Measurements from ENCODE around the gene CDS1. TPM values are rescaled to one million over a fixed set of nuclear protein-coding genes. Genes with fewer than 3 reads are reported as not detected.
"Not testable (repeated sequence)": the region's sequence is repeated elsewhere in the genome, so short reads cannot be mapped to it uniquely, and the experiment has no call there.

Gene CDS1
- total RNA-seq: 10 to 100 TPM; 47.1 to 48.3 TPM
- long read RNA-seq, full-length matches to known transcripts: 73 of 92 reads
- long read RNA-seq, partial matches to known transcripts: 2 of 92 reads
- long read RNA-seq, other reads (novel, unspliced or antisense): 17 of 92 reads

DNA sequence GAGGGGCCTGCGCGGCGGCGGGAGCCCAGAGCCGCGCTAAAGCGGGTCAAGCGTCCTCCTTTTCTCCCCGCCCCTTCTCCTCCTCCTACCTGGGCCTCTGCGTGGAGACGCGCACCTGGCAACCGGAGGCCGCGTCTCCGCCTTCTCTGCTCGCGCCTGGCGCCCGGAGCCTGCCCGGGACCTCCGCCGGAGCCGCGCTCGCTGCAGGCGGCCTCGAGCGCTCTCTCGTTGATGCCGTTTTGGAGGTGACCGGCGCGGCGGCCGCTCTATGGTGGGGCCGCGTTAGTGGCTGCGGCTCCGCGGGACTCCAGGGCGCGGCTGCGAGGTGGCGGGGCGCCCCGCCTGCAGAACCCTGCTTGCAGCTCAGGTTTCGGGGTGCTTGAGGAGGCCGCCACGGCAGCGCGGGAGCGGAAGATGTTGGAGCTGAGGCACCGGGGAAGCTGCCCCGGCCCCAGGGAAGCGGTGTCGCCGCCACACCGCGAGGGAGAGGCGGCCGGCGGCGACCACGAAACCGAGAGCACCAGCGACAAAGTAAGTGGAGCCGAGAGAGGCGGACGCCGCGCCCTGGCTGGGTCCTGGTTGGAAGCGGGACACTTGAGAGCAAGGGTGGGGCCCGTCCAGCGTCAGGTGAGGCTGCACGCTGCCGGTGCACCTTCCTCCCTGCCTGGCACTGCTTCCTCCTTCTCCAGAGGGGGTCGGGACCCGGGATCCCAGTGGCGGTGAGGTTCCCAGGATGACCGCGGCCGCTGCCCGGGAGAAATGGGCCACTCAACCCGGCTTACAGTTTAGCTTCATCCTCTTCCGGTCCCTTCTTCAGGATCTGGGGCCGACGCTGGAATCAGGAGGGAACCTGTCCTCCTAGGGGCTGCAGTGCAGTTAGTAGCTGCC, at the start of gene CDS1:
Gene CDS1 (plus strand): TSS at position 140 of the 888 bp plus-strand sequence. CDS start 275 bp downstream, at position 415.
- intact Hi-C loops (cut with DNase I, micrococcal nuclease): no loop called here
- DNase-seq: peak; percentile 81 to 88
- peak; percentile 76 for ATAC-seq

DNA sequence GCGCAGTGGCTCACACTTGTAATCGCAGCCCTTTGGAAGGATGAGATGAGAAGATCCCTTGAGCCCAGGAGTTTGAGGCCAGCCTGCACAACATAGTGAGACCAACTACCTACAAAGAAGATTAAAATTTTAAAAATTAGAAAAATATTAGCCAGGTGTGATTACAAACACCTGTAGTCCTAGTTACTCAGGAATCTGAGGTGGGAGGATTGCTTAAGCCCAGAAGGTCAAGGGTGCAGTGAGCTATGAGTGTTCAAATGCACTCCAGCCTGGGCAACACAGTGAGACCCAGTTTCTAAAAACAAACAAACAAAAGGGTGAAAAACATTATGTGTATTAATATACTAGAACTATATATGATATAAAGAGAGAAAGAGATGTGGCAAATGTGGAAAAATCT, 47.0 kb upstream of the CDS1 start:
- DNase-seq (no peak), ATAC-seq (no peak)
- intact Hi-C loops (cut with DNase I, micrococcal nuclease): no loop called here

DNA sequence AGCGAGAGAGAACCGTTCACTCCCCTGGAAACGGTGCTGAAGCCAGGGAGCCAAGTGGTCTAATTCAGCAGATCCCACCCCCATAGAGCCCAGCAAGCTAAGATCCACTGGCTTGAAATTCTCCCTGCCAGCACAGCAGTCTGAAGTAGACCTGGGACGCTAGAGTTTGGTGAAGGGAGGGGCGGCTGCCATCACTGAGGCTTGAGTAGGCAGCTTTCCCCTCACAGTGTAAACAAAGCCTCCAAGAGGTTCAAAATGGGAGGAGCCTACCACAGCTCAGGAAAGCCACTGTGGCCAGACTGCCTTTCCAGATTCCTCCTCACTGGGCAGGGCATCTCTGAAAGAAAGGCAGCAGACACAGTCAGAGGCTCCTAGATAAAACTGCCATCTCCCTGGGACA, 37.8 kb upstream of the CDS1 start:
- no peak for ATAC-seq
- DNase-seq: no peak
- intact Hi-C loops (cut with DNase I, micrococcal nuclease): no loop called here

DNA sequence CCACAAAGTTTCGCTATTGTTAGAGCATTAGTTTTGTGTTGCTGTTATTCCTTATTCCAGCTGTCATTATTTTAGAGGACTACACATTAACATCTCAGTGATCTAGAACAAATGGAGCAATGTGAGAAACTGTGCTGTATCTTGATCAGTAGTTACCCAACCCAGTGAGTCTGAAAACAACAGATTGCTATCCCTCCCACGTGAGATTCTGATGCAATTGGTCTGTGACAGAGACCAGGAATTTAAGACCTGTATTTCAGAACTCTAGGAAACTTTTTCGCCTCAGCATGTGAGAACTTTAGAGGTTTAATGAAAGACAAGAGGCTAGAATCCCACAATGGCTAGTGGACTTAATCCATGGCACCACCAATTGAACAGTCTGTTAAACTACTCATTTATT, 35.7 kb upstream of the CDS1 start:
- DNase-seq (no peak), ATAC-seq (no peak)
- intact Hi-C loops (cut with DNase I, micrococcal nuclease): no loop called here

DNA sequence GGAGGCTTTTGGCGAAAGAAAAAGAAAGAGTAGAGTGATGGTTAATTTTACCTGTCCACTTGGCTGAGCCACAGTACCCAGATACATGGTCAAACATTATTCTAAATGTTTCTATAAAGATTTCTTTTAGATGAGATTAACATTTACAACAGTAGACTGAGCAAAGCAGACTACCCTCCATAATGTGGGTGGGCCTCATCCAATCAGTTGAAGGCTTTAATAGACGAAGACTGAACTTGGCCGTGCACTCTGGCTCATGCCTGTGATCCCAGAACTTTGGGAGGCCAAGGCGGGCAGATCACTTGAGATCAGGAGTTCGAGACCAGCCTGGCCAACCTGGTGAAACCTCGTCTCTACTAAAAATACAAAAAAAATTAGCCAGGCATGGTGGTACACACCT, 33.7 kb upstream of the CDS1 start:
- ATAC-seq; intact Hi-C loops (cut with DNase I, micrococcal nuclease); DNase-seq: not testable (repeated sequence)

DNA sequence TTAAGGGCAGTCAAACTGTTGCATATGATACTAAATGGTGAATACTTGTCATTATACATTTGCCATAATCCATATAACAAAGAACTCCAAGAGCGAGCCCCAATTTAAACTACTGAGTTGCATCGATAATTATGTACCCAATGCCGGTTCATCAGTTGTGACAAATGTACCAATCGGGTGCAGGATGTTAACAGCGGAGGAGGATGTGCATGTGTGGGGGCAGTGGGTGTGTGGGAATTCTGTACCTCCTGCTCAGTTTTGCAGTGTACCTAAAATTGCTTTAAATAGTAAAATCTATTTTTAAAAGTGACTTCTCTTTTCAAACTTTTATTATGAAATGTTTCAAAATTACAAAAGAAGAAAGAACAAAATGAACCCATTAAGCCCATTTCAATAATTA, 20.8 kb upstream of the CDS1 start:
- ATAC-seq (no peak), DNase-seq (no peak)
- intact Hi-C loops (cut with DNase I, micrococcal nuclease): no loop called here

DNA sequence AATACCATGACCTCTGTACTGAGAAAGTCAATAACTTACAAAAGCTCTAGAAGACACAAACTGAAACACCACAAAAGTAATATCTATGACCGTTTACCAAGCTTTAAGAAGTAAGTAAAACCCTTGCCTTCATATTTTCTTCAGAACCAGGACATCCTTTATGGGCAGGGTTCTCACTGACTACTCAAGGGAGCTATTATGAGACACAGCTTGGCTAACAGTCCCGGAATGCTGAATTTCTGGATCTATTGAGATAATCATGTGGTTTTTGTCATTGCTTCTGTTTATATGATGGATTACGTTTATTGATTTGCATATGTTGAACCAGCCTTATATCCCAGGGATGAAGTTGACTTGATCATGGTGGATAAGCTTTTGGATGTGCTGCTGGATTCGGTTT, 19.9 kb upstream of the CDS1 start:
- ATAC-seq: no peak
- intact Hi-C loops (cut with DNase I, micrococcal nuclease): no loop called here
- DNase-seq: no peak

DNA sequence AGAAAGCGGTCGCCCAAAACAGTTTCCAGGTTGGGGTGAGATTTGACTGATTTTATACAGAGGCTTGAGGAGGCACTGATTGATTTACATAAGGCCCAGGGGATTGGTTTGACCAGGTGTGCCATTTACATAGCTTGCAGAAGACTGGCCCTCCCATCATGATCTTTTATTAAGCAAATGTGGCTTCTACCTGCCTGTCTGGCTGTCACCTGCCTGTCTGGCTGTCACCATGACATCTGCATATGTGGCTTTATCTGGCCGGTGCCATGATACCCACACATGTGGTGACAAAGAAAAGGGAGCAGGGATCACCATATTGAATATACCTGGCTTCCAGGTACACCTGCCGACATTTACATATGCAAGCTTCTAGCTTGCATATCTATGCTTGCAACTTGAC, 17.0 kb upstream of the CDS1 start:
- no peak for ATAC-seq
- intact Hi-C loops (cut with DNase I, micrococcal nuclease): no loop called here

DNA sequence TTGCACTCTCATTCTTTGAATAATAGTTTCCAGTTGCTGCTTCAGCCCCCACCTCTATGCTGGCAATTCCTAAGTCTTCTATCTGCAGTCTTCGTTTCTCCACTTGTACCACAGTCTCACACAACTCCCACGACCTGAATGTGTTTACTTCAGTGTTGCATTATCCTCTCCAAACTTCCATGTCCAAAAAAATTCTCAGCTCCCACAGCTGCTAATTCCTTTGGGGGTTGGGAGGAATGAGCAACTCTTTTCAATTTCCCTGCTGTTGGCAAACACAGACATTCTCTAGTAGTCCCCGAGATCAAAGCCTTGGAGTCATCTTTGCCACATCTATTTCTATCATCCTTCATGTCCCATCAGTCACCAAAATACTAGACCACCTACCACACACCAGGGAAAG, 14.4 kb upstream of the CDS1 start:
- intact Hi-C loops (cut with DNase I, micrococcal nuclease): no loop called here
- DNase-seq: no peak
- ATAC-seq: no peak

More for the DNA sequence above, 17.0 kb upstream of the CDS1 start:
- DNase-seq: no peak

DNA sequence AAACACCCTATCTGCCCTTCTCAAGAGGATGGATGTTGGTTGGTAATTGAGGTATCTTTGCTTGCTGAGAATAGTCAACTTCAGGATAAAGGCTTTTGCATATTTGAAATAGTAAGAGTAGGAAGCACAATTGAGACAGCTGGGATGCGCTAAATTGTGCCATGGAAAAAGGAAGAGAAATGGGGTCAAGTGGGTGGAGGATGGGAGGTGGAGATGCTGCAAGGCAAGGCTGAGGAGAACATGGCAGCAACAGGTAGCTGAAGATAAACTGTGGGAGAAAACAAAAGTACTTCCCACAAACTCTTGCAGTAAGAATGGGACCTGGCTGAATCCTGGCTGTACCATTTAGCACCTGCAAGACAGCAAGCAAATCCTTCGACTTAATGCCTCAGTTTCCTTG, 13.9 kb upstream of the CDS1 start:
- intact Hi-C loops (cut with DNase I, micrococcal nuclease): no loop called here
- no peak for DNase-seq
- no peak for ATAC-seq

DNA sequence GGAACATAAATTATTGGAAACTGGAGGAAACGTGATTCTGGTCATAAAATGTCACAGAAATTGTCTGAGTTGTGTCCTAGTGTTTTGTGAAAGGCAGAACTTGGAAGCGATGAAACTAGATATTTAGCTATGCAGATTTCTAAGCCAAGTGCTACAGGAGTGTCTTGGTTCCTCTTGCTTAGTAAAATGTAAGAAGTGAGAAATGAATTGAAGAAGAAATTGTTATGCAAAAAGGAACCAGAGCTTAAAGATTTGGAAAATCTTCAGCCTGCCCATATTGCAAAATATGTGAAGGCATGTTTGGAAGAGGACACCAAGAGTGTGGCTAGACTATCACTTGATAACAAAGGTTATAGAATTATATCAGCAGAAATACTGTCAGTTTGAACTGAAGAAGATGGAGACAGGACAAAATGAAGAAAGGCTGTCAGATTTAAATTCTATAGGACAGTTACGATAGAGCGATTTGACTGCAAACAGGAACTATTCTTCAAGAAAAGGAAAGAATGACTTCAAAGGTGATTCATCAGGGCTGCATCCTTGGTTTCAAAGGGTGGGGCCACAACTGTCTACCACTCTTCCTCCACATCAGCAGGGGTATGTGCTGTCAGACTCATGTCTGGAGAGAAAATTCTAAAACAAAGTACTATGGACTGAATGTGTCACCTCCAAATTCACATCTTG, 9.4 kb upstream of the CDS1 start:
- intact Hi-C loops (cut with DNase I, micrococcal nuclease): no loop called here
- ATAC-seq (no peak), DNase-seq (no peak)

DNA sequence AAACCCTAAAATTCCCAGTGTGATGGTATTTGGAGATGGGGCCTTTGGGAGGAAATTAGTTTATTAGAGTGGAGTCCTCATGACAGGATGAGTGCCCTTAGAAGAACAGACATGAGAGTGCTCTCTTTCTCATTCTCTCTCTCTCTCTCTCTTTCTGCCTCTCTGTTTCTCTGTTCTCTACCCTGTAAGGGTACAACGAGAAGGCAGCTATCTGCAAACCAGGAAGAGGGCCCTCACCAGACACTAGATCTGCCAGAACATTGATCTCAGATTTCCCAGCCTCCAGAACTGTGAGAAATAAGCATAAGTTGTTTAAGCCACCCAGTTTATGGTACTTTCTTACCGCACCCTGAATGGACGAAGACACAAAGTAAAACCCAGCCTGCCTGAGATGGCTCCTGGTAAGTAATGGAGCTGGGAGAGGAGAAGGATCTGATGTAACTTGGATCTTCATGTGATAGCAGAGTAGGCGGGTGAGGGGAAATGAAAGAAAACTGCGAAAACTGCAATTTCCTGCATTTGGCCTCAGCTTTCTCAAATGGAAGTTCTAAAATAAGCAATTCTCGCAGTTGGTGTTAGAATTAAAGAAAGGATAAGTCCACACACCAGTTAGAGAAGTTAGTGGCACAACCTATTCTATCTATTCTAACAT, 8.7 kb upstream of the CDS1 start:
- ATAC-seq (no peak), DNase-seq (no peak)
- intact Hi-C loops (cut with DNase I, micrococcal nuclease): no loop called here

DNA sequence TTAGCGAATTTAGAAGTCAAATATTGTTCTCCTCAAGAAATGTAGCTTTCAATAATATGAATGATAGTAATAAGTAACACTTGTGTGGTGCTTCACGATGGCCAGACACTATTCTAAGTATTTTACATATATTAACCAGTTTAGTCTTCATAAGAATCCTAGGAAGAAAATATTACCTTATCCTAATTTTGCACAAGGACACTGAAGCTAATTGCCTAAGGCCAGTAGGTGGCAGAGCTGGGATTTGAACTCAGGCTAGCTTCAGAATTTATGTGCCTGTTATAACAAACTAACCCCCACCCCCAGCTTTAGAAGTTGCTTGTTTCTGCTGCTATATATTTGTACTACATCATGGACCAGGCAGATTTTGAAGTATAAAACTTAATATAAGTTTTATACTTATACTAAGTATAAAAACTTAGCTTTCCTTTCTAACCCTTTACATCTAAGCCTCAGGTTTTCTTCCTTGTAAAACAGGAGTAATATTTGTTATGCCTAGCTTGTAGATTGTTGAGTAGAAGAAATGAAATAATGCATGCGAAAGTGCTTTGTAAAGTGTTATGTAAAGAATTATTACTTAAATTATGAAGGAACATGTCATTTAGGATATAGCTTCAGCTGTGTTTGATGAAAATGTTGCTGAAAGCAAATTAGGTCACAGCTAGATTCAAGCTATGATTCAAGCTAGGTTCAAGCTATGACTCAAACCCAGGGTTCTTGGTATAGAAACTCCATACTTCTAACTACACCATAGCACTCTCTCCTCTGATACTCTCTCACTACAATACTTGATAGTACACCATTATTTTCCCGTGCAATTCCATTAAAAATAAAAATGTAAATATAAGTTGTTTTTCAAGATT, 4.2 kb upstream of the CDS1 start:
- ATAC-seq: no peak
- intact Hi-C loops (cut with DNase I, micrococcal nuclease): no loop called here
- peak in 1 of 2 donors; percentile 38 for DNase-seq

DNA sequence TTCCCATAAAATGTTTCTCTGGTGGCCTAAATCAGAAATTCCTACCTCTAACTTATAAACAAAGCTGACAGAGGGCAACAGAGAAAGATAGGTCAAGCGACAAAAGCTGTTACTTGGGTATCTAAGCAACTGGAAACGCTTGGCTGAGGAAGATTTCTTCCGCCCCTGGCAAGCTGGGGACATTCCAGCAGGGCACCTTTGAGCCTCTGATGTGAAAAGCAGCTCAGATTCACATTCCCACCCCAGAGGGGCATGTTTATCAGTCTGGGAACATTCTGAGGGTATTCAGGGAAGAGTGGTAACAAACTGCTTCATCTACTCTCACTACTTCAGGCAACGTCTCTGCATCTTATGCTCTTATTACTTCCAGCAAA, 3.5 kb upstream of the CDS1 start:
- intact Hi-C loops (cut with DNase I, micrococcal nuclease): no loop called here
- ATAC-seq (no peak), DNase-seq (no peak)

DNA sequence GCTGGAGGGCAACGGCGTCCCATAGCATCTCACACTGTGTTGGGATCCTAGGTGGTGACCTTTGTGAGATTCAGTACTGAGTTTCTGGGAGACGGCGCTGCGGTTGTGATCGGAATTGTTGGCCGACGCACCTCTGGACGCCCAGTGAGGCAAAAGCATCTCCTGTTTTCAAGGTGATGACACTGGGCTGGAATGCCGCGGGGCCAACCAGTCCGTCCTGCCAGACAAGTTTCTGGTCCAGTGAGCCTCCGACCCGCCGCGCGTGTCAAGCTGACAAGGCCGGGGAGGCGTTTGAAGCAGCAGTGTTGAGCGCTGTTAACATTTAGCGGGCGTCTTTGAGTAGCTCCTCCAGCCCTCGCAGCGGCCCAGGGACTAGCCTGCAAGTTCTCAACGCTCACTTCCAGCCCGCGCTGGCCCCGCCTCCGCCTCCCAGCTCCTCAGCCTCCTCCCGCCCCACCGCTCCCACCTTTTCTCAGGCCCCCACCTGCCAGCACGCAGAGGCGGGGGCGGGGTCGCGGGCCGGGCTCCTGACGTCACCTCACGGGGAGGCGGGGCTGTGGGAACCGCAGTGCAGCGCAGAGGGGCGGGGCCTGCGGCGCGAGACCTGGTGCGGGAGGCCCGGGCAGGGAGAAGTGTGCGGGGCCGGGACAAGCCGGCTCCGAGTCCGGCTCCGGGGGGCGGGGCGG, 482 bp upstream of the CDS1 start:
- ATAC-seq: peak; percentile 84
- intact Hi-C loops (cut with DNase I, micrococcal nuclease): no loop called here
- DNase-seq: peak; percentile 96 to 98

DNA sequence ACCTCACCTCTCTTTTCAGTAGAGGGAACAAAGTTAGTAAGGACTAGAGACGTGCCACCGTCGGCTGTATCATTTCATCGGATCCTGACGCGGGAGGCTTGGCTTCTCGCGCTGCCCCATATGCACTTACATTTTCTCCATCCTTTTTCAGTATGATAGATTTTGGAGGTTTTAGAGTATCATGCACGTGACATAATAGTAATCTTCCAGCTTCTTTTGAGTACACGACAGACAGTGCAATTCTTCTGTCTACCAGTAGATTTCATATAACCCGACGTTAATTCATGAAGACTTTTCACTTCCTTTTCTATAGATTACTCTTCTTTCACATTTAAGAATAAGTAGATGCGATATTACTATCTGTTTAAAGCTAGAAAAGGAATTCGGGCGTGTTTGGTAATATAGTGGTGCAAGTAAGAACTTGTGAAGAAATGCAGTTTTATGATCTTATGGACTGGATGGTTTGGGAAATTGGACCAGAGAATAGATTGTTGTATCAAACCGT, 1.0 kb downstream of the CDS1 start:
- no peak for DNase-seq
- intact Hi-C loops (cut with DNase I, micrococcal nuclease): no loop called here
- no peak for ATAC-seq

DNA sequence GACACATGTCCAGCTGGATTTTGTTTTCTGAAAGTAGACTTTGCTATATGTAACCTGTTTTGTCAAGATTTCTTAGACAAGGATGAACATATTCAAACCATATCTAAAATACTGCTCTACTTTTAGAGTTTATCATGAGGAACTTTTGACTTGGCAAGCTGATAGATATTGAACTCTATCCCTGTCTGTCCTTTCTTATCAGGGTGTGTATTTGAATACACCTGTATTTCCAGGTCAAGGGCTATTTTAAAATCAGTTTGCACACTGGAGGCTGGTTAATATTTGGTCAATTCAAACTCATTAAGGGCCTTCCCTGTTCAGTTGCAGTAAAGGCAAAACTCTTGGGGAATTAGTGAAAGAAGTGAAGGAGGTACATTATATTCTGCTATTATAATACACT, 2.3 kb downstream of the CDS1 start:
- DNase-seq: no peak
- no peak for ATAC-seq
- intact Hi-C loops (cut with DNase I, micrococcal nuclease): no loop called here

DNA sequence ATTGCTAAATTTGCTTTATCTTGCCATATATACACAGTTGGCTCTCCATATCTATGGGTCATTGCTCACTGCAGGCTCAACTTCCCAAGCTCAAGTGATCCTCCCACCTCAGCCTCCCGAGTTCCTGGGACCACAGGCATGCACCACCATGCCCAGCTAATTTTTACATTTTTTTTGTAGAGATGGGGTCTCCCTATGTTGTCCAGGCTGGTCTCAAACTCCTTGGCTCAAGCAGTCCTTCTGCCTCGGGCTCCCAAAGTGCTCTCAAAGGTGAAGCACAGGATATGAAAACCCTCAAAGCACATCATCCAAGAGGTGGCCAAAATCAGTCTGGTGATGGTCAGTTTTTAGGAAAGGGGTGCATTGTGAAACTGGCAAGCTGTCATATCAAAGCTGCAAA, 11.8 kb downstream of the CDS1 start:
- DNase-seq: no peak
- no peak for ATAC-seq
- intact Hi-C loops (cut with DNase I, micrococcal nuclease): no loop called here
